ENCODE measurements around the gene TBC1D8. TPM values are rescaled to one million over a fixed set of nuclear protein-coding genes. Genes with fewer than 3 reads are reported as not detected.

Gene TBC1D8
- total RNA-seq, 1 donor from 2014 or later, result 45.0 TPM

- DNase-seq, result no peak
- intact Hi-C loops (cut with micrococcal nuclease), result no loop called here
- H3K27ac ChIP-seq (replicated peaks), result no peak overlapping the region
- no peaks in the 10 kb centered on the region for H3K27me3 ChIP-seq (ENCODE audit: low read depth)
- H3K36me3 ChIP-seq, result no peaks in the 10 kb centered on the region
- TF ChIP-seq CTCF (IDR thresholded peaks at IDR 0.05; ENCODE audit: borderline replicate concordance), result no peak
- H3K4me1 ChIP-seq, result no peaks in the 10 kb centered on the region
- H3K4me3 ChIP-seq, result no peak overlapping the region
- peaks cover 8% of the 10 kb centered on the region for H3K9me3 ChIP-seq (replicated peaks)
Measured at GRCh38 chr2:101162561-101163330, 11.6 kb upstream of the TBC1D8 start.

- Histone ChIP-seq H3K27ac (replicated peaks) (no peak overlapping the region), H3K4me1 (no peaks in the 10 kb centered on the region), H3K9me3 (replicated peaks) (no peaks in the 10 kb centered on the region), H3K36me3 (no peaks in the 10 kb centered on the region), H3K27me3 (ENCODE audit: low read depth) (no peaks in the 10 kb centered on the region), H3K4me3 (no peak overlapping the region)
- DNase-seq, result no peak
- TF ChIP-seq CTCF (IDR thresholded peaks at IDR 0.05; ENCODE audit: borderline replicate concordance), result no peak
- intact Hi-C loops (cut with micrococcal nuclease), result no loop called here
Measured at GRCh38 chr2:101161658-101162057, 10.5 kb upstream of the TBC1D8 start.

- no peak overlapping the region for H3K27ac ChIP-seq (replicated peaks)
- no peaks in the 10 kb centered on the region for H3K9me3 ChIP-seq (replicated peaks)
- no peak overlapping the region for H3K4me3 ChIP-seq
- H3K36me3 ChIP-seq, result no peaks in the 10 kb centered on the region
- H3K4me1 ChIP-seq, result no peaks in the 10 kb centered on the region
- no peak for DNase-seq
- intact Hi-C loops (cut with micrococcal nuclease), result no loop called here
- no peak for TF ChIP-seq CTCF (IDR thresholded peaks at IDR 0.05; ENCODE audit: borderline replicate concordance)
- H3K27me3 ChIP-seq (ENCODE audit: low read depth), result no peaks in the 10 kb centered on the region
Measured at GRCh38 chr2:101160454-101160853, 9.3 kb upstream of the TBC1D8 start.

GRCh38 chr2:101159526-101159925 lies 8.3 kb upstream of the TBC1D8 start:
- intact Hi-C loops (cut with micrococcal nuclease), result no loop called here
- H3K4me3 ChIP-seq, result no peak overlapping the region

GRCh38 chr2:101157272-101157671 lies 6.1 kb upstream of the TBC1D8 start:
- no peak for DNase-seq
- intact Hi-C loops (cut with micrococcal nuclease), result no loop called here
- no peaks in the 10 kb centered on the region for H3K36me3 ChIP-seq
- H3K4me3 ChIP-seq, result no peak overlapping the region
- no peak overlapping the region for H3K27ac ChIP-seq (replicated peaks)
- H3K9me3 ChIP-seq (replicated peaks), result no peaks in the 10 kb centered on the region
- H3K27me3 ChIP-seq (ENCODE audit: low read depth), result no peaks in the 10 kb centered on the region
- no peak for TF ChIP-seq CTCF (IDR thresholded peaks at IDR 0.05; ENCODE audit: borderline replicate concordance)
- peaks cover 28% of the 10 kb centered on the region for H3K4me1 ChIP-seq

More at GRCh38 chr2:101159526-101159925, 8.3 kb upstream of the TBC1D8 start:
- Histone ChIP-seq H3K36me3 (no peaks in the 10 kb centered on the region), H3K9me3 (replicated peaks) (no peaks in the 10 kb centered on the region), H3K4me1 (peaks cover 5% of the 10 kb centered on the region), H3K27ac (replicated peaks) (no peak overlapping the region), H3K27me3 (ENCODE audit: low read depth) (no peaks in the 10 kb centered on the region)
- DNase-seq, result no peak
- no peak for TF ChIP-seq CTCF (IDR thresholded peaks at IDR 0.05; ENCODE audit: borderline replicate concordance)
